ENCODE results near the gene ZBTB16. TPM values are rescaled to one million over a fixed set of nuclear protein-coding genes. Genes with fewer than 3 reads are reported as not detected.

Gene ZBTB16
- total and polyA plus RNA-seq, 2 of the 13 experiments (the other 11 are each of a cell fraction or from before 2014, with no cell fraction given), result not detected

GRCh38 chr11:114078423-114078822 is 18.9 kb downstream of the ZBTB16 start (continued):
- no peak for TF ChIP-seq DNMT1 (CRISPR knock-in tag; IDR thresholded peaks at IDR 0.05)
- no peak for TF ChIP-seq U2AF1 (optimal IDR thresholded peaks at IDR 0.05; ENCODE audit: low read depth, low read length)
- TF ChIP-seq HOXA9 (CRISPR knock-in tag; IDR thresholded peaks at IDR 0.05; ENCODE audit: borderline replicate concordance), result no peak
- TF ChIP-seq FIP1L1 (IDR thresholded peaks at IDR 0.05; ENCODE audit: borderline replicate concordance, insufficient read depth, low read depth, low read length), result no peak
- TF ChIP-seq ZNF513 (CRISPR knock-in tag; conservative IDR thresholded peaks at IDR 0.05), result no peak
- no peak for TF ChIP-seq SNAPC4 (CRISPR knock-in tag; IDR thresholded peaks at IDR 0.05)
- TF ChIP-seq RBAK (CRISPR knock-in tag; IDR thresholded peaks at IDR 0.05), result no peak
- no peak for TF ChIP-seq NFE2 (CRISPR knock-in tag; IDR thresholded peaks at IDR 0.05)
- TF ChIP-seq IKZF1 (IDR thresholded peaks at IDR 0.05), result no peak
- TF ChIP-seq ZNF281 (CRISPR knock-in tag; IDR thresholded peaks at IDR 0.05; ENCODE audit: borderline replicate concordance), result peak; percentile 81; the same call in 1 of the 2 replicates
- no peak for TF ChIP-seq ZFP36L2 (CRISPR knock-in tag; IDR thresholded peaks at IDR 0.05)
- peak; percentile 54; the same call in 1 of the 2 replicates for TF ChIP-seq ZNF609 (CRISPR knock-in tag; IDR thresholded peaks at IDR 0.05; ENCODE audit: borderline replicate concordance)
- 0 out of 2 replicates have a peak, but pooled peaks have one; percentile 25 for TF ChIP-seq ELF3 (CRISPR knock-in tag; IDR thresholded peaks at IDR 0.05)
- no peak for TF ChIP-seq ZNF337 (CRISPR knock-in tag; IDR thresholded peaks at IDR 0.05; ENCODE audit: borderline replicate concordance, low read depth)

Data from HepG2 (cell line).